ENCODE results near the gene SH3RF3.

Gene SH3RF3

DNA sequence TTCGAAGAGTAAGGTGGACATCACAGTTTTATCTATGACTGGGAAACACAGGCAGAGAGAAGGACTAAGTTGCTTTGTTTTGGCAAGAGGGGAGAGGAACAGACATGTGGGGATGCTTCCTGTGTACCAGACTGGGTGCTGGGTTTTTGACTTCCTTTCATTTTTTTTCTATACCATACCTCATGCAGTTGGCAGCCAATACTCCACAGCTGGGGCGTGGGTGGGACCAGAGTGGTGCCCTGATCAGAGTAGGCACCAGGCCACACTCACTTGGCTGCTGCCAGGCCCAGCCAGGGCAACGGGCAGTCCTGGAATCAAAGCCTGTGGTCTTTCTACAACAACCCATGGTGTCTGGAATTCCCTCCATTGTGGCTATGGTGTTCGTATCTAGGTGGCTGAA, 45.2 kb downstream of the SH3RF3 start:
- TF ChIP-seq TAF1 (IDR thresholded peaks at IDR 0.05; ENCODE audit: borderline replicate concordance, insufficient read depth, low read length) (no peak), POLR2AphosphoS5 (IDR thresholded peaks at IDR 0.05; ENCODE audit: low read depth, low read length) (no peak), SIN3A (IDR thresholded peaks at IDR 0.05; ENCODE audit: borderline replicate concordance, insufficient read depth, low read length) (no peak), REST (IDR thresholded peaks at IDR 0.05; ENCODE audit: insufficient read depth in 1 of 2, low read depth in 2 of 2, low read length in 2 of 2) (no peak), FOXP2 (optimal IDR thresholded peaks at IDR 0.05; ENCODE audit: borderline replicate concordance, extremely low read depth, extremely low read length, insufficient read depth) (no peak)

GRCh38 chr2:109174626-109175349, 45.8 kb downstream of the SH3RF3 start:
- TF ChIP-seq FOXP2 (optimal IDR thresholded peaks at IDR 0.05; ENCODE audit: borderline replicate concordance, extremely low read depth, extremely low read length, insufficient read depth) (no peak), SIN3A (IDR thresholded peaks at IDR 0.05; ENCODE audit: borderline replicate concordance, insufficient read depth, low read length) (no peak), REST (IDR thresholded peaks at IDR 0.05; ENCODE audit: insufficient read depth in 1 of 2, low read depth in 2 of 2, low read length in 2 of 2) (no peak), POLR2AphosphoS5 (IDR thresholded peaks at IDR 0.05; ENCODE audit: low read depth, low read length) (no peak), TAF1 (IDR thresholded peaks at IDR 0.05; ENCODE audit: borderline replicate concordance, insufficient read depth, low read length) (no peak)

DNA sequence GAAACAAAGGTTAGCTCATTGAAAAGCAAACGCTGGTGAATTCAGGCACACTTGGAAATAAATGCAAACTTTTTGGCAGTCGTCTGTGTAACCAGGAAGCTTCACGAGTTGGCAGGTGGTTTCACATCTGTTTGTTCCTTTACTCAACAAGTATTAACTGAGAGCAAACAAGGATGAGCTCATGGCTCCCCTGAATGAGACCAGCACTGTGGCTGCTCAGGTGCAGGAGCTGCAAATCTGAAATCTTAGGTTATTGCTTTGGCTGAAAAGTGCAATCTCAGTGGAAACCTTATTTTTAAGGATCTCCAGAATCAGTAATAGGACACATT, 46.3 kb downstream of the SH3RF3 start:
- no peak for TF ChIP-seq SIN3A (IDR thresholded peaks at IDR 0.05; ENCODE audit: borderline replicate concordance, insufficient read depth, low read length)
- TF ChIP-seq TAF1 (IDR thresholded peaks at IDR 0.05; ENCODE audit: borderline replicate concordance, insufficient read depth, low read length): no peak
- TF ChIP-seq FOXP2 (optimal IDR thresholded peaks at IDR 0.05; ENCODE audit: borderline replicate concordance, extremely low read depth, extremely low read length, insufficient read depth): no peak

DNA sequence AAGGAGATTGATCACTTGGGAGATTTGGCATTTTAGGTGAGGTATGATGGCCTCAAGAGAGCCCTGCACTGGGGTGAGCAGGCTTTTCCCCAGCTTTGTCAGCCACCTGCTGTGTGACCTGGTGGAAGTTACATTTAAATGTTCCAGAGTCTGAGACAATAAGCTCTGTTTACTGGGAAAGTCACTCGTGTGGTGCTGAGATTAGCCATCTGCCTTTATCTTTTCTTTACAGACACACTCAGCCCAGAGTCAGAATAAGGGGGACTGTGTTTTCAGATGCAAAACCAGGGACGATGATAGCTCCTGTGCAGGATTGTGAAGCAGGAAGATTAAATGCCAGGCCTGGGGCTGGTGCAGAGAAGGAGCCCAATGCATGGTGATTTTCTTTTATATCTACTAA, 47.9 kb downstream of the SH3RF3 start:
- no peak for TF ChIP-seq TAF1 (IDR thresholded peaks at IDR 0.05; ENCODE audit: borderline replicate concordance, insufficient read depth, low read length)
- TF ChIP-seq FOXP2 (optimal IDR thresholded peaks at IDR 0.05; ENCODE audit: borderline replicate concordance, extremely low read depth, extremely low read length, insufficient read depth): no peak
- TF ChIP-seq REST (IDR thresholded peaks at IDR 0.05; ENCODE audit: insufficient read depth in 1 of 2, low read depth in 2 of 2, low read length in 2 of 2): no peak
- no peak for TF ChIP-seq POLR2AphosphoS5 (IDR thresholded peaks at IDR 0.05; ENCODE audit: low read depth, low read length)

DNA sequence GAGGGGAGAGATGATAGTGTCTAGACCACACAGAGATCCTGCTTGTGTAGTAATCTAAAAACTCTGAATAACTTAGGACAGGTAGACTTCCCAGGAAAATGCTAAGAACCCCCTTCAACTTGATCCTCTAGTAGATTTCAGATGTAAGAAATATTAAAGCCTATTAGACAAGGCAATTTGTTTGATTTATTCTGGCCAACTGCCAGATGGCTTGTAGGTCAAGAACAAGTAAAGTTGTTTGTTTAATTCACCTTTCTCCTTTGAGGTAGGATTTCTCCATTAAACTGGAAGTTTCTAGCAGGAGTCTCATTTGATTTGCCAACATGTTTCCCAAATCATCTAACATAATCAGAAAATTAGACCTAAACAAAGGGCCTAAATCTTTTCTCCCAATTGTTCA, 48.6 kb downstream of the SH3RF3 start:
- TF ChIP-seq TAF1 (IDR thresholded peaks at IDR 0.05; ENCODE audit: borderline replicate concordance, insufficient read depth, low read length) (no peak), FOXP2 (optimal IDR thresholded peaks at IDR 0.05; ENCODE audit: borderline replicate concordance, extremely low read depth, extremely low read length, insufficient read depth) (no peak), REST (IDR thresholded peaks at IDR 0.05; ENCODE audit: insufficient read depth in 1 of 2, low read depth in 2 of 2, low read length in 2 of 2) (no peak), SIN3A (IDR thresholded peaks at IDR 0.05; ENCODE audit: borderline replicate concordance, insufficient read depth, low read length) (no peak), POLR2AphosphoS5 (IDR thresholded peaks at IDR 0.05; ENCODE audit: low read depth, low read length) (no peak)
